Adrenal gland (tissue), 5 donors: ENCODE results near the gene FAM180A.

Experiments used
- CTCF ChIP-seq, 6 experiments: fragments of 450-650 bp in 4 of 6; fragments of 200-600 bp in 2 of 6; sonication (generic) in 1 of 6; IDR thresholded peaks; 1 replicate in 5 of 6; 2 replicates in 1 of 6; pipeline versions ENCODE4 v1.5.1 to v1.8.0; 2016 to 2021; ENCODE audit warnings: antibody characterized with exemption in 6 of 6, mild to moderate bottlenecking in 2 of 6, moderate library complexity in 1 of 6
- POLR2A ChIP-seq, 2 donors: fragments of 450-650 bp; IDR thresholded peaks; one replicate each; pipeline ENCODE4 v1.6.1; 2017; ENCODE audit warnings: antibody characterized with exemption in 2 of 2, mild to moderate bottlenecking in 2 of 2, moderate library complexity in 1 of 2
- donor health status: DM: no; HTN: no; CAD: no.

- TF ChIP-seq CTCF (IDR thresholded peaks at IDR 0.05) (no peak), POLR2A (IDR thresholded peaks at IDR 0.05) (no peak)
Observed at GRCh38 chr7:135790371-135790977, 41.9 kb upstream of the FAM180A start.
